ENCODE measurements around the gene GRAMD1A. TPM values are rescaled to one million over a fixed set of nuclear protein-coding genes. Genes with fewer than 3 reads are reported as not detected.
"Not testable (repeated sequence)": the region's sequence is repeated elsewhere in the genome, so short reads cannot be mapped to it uniquely, and the experiment has no call there.

GRAMD1A gene
- total RNA-seq, 1 donor from 2014 or later = 26.2 TPM

- Histone ChIP-seq H3K9me3 (replicated peaks) (peaks cover 37% of the 10 kb centered on the region), H3K27me3 (ENCODE audit: low read depth) (no peaks in the 10 kb centered on the region), H3K27ac (replicated peaks) (peak overlapping the region; percentile 89), H3K4me3 (peak overlapping the region; percentile 97), H3K4me1 (peaks cover 32% of the 10 kb centered on the region), H3K36me3 (peaks cover 23% of the 10 kb centered on the region)
- intact Hi-C loops (cut with micrococcal nuclease) = no loop called here
- no peak for TF ChIP-seq CTCF (IDR thresholded peaks at IDR 0.05; ENCODE audit: borderline replicate concordance)
- no peak for DNase-seq
Measured at GRCh38 chr19:34964598-34964997, 35.5 kb upstream of the GRAMD1A start.

- DNase-seq; H3K27me3 ChIP-seq (ENCODE audit: low read depth); intact Hi-C loops (cut with micrococcal nuclease); H3K4me3 ChIP-seq; H3K27ac ChIP-seq (replicated peaks): not testable (repeated sequence)
- peaks cover 32% of the 10 kb centered on the region for H3K4me1 ChIP-seq
- peaks cover 28% of the 10 kb centered on the region for H3K9me3 ChIP-seq (replicated peaks)
- H3K36me3 ChIP-seq = peaks cover 14% of the 10 kb centered on the region
Measured at GRCh38 chr19:34965505-34965904, 34.6 kb upstream of the GRAMD1A start.

GRCh38 chr19:34967551-34967950, 32.6 kb upstream of the GRAMD1A start:
- TF ChIP-seq CTCF (IDR thresholded peaks at IDR 0.05; ENCODE audit: borderline replicate concordance) = no peak
- no peaks in the 10 kb centered on the region for H3K27me3 ChIP-seq (ENCODE audit: low read depth)
- intact Hi-C loops (cut with micrococcal nuclease) = no loop called here
- no peak overlapping the region for H3K27ac ChIP-seq (replicated peaks)
- no peaks in the 10 kb centered on the region for H3K36me3 ChIP-seq
- no peak for DNase-seq
- H3K4me3 ChIP-seq = no peak overlapping the region
- H3K4me1 ChIP-seq = peaks cover 18% of the 10 kb centered on the region
- H3K9me3 ChIP-seq (replicated peaks) = peaks cover 13% of the 10 kb centered on the region

- H3K27me3 ChIP-seq (ENCODE audit: low read depth) = no peaks in the 10 kb centered on the region
- H3K36me3 ChIP-seq = no peaks in the 10 kb centered on the region
- no peak overlapping the region for H3K4me3 ChIP-seq
- H3K27ac ChIP-seq (replicated peaks) = no peak overlapping the region
- intact Hi-C loops (cut with micrococcal nuclease) = no loop called here
- peaks cover 4% of the 10 kb centered on the region for H3K4me1 ChIP-seq
- H3K9me3 ChIP-seq (replicated peaks) = peaks cover 13% of the 10 kb centered on the region
- no peak for TF ChIP-seq CTCF (IDR thresholded peaks at IDR 0.05; ENCODE audit: borderline replicate concordance)
- DNase-seq = no peak
Measured at GRCh38 chr19:34969721-34970120, 30.4 kb upstream of the GRAMD1A start.

DNA sequence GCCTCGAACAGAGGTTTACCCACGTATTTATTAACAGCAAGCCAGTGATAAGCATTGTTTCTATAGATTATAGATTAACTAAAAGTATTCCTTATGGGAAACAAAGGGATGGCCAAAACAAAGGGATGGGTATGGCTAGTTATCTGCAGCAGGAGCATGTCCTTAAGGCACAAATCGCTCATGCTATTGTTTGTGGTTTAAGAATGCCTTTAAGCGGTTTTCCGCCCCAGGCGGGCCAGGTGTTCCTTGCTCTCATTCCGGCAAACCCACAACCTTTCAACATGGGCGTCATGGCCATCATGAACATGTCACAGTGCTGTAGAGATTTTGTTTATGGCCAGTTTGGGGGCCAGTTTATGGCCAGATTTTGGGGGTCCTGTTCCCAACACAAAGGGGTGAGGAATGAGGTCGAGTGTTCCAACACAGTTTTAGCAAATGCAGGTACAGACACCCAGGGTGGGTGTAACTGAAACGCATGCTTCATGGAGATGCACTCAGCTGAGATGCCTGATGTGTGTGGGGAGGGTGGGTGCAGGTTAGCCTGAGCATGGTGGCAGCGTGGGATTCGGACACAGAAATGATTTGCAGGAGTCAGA, 29.8 kb upstream of the GRAMD1A start:
- H3K27me3 ChIP-seq (ENCODE audit: low read depth); H3K4me3 ChIP-seq; DNase-seq; H3K36me3 ChIP-seq; H3K27ac ChIP-seq (replicated peaks); H3K4me1 ChIP-seq; intact Hi-C loops (cut with micrococcal nuclease): not testable (repeated sequence)
- H3K9me3 ChIP-seq (replicated peaks) = peaks cover 13% of the 10 kb centered on the region

- no peaks in the 10 kb centered on the region for H3K36me3 ChIP-seq
Measured at GRCh38 chr19:34972163-34972705, 27.9 kb upstream of the GRAMD1A start.

More at GRCh38 chr19:34972163-34972705, 27.9 kb upstream of the GRAMD1A start:
- Histone ChIP-seq H3K27me3 (ENCODE audit: low read depth) (no peaks in the 10 kb centered on the region), H3K4me1 (peaks cover 4% of the 10 kb centered on the region), H3K9me3 (replicated peaks) (peaks cover 17% of the 10 kb centered on the region), H3K4me3 (no peak overlapping the region), H3K27ac (replicated peaks) (no peak overlapping the region)
- intact Hi-C loops (cut with micrococcal nuclease) = loop anchor here (2.0 kb wide), 1 partner anchor 41 kb away; no protein-coding TSS in a partner anchor
- TF ChIP-seq CTCF (IDR thresholded peaks at IDR 0.05; ENCODE audit: borderline replicate concordance) = no peak
- DNase-seq = no peak

Measured in left ventricle myocardium inferior (tissue), 1 donor.